Cardiac muscle cell (in vitro differentiated cells and primary cell): Measurements from ENCODE around the gene FAM76A. TPM values are rescaled to one million over a fixed set of nuclear protein-coding genes. Genes with fewer than 3 reads are reported as not detected.

ENCODE experiments used
- DNase-seq, 2 donors: peaks; one replicate each; pipeline versions ENCODE4 v3.0.0 to v3.0.0-alpha.2; 2010 to 2017; ENCODE audit warnings: low read depth in 1 of 2, low spot score in 1 of 2
- H3K27ac ChIP-seq: fragments of 200-600 bp; sonication (generic); 2 replicates; pipeline ENCODE4 v1.5.1; 2016
- H3K27me3 ChIP-seq: fragments of 200-600 bp; sonication (generic); 2 replicates; pipeline ENCODE4 v1.6.0; 2016; ENCODE audit warnings: control low read depth
- H3K36me3 ChIP-seq: fragments of 200-600 bp; sonication (generic); 2 replicates; pipeline ENCODE4 v1.5.1; 2016; ENCODE audit warnings: control low read depth
- H3K4me1 ChIP-seq: fragments of 200-600 bp; sonication (generic); 2 replicates; pipeline ENCODE4 v1.8.1; 2017; ENCODE audit warnings: low read depth, mild to moderate bottlenecking, mixed run types
- H3K4me3 ChIP-seq: fragments of 200-600 bp; sonication (generic); 2 replicates; pipeline ENCODE4 v1.5.1; 2016; ENCODE audit warnings: mild to moderate bottlenecking
- H3K9me3 ChIP-seq: fragments of 200-600 bp; sonication (generic); 2 replicates; pipeline ENCODE4 v1.5.1; 2017; ENCODE audit warnings: low read depth, mild to moderate bottlenecking, control low read depth
- polyA plus RNA-seq: library from polyadenylated mRNA; unstranded; fragments of >200 nt; fragmentation: Nextera tagmentation; extraction: Ambion mirVana; gene quantifications from 2 replicates; pipeline ENCODE4 v1.2.1, GENCODE V29; 2016
- total RNA-seq: library from RNA; depleted of rRNA; stranded (reverse); fragments of >200 nt; gene quantifications from 2 replicates; pipeline ENCODE4 v1.2.3, GENCODE V29; 2016
- TF ChIP-seq, protein P1 (sequence below): IDR thresholded peaks from 2 replicates; pipeline ENCODE4 v1.5.1; 2012; ENCODE audit warnings: low read depth, mild to moderate bottlenecking, low read length

The FAM76A gene
- total and polyA plus RNA-seq, 2 experiments from 2014 or later, result 3.5 to 13.4 TPM

DNA sequence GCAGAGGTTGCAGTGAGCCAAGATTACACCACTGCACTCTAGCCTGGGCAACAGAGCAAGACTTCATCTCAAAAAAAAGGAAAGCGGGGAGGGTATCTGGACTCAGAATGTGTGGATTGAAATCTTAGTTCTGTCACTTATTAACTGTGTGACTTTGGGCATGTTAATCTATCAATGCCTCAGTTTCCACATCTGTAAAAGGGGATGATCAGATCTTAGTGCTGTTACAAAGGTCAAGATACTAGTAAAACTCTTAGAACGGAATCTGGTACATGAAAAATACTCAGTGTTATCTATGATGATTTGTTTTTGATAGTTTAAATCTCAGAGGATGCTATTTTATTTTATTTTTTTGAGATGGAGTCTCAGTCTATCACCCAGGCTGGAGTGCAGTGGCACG lies 10.5 kb downstream of the FAM76A start:
- H3K4me1 ChIP-seq, result no peaks in the 10 kb centered on the region
- H3K27me3 ChIP-seq, result no peaks in the 10 kb centered on the region
- no peak overlapping the region for H3K4me3 ChIP-seq
- H3K27ac ChIP-seq, result no peak overlapping the region
- H3K36me3 ChIP-seq, result peaks cover 4% of the 10 kb centered on the region
- DNase-seq, result no peak
- H3K9me3 ChIP-seq, result no peaks in the 10 kb centered on the region
- TF ChIP-seq, protein P1, sequence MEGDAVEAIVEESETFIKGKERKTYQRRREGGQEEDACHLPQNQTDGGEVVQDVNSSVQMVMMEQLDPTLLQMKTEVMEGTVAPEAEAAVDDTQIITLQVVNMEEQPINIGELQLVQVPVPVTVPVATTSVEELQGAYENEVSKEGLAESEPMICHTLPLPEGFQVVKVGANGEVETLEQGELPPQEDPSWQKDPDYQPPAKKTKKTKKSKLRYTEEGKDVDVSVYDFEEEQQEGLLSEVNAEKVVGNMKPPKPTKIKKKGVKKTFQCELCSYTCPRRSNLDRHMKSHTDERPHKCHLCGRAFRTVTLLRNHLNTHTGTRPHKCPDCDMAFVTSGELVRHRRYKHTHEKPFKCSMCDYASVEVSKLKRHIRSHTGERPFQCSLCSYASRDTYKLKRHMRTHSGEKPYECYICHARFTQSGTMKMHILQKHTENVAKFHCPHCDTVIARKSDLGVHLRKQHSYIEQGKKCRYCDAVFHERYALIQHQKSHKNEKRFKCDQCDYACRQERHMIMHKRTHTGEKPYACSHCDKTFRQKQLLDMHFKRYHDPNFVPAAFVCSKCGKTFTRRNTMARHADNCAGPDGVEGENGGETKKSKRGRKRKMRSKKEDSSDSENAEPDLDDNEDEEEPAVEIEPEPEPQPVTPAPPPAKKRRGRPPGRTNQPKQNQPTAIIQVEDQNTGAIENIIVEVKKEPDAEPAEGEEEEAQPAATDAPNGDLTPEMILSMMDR, result no peak

DNA sequence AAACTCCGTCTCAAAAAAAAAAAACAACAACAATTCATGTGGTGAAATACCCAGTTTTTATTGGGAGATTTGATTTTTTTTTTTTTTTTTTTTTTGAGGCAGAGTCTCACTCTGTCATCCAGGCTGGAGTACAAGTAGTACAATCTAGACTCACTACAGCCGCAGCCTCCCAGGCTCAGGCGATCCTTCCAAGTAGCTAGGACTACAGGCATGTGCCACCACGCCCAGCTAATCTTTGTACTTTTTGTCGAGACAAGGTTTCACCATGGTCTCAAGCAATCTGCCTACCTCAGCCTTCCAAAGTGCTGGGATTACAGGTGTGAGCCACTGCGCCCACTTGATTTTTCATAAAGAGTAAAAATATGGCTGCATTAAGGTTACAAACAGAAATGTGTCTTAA lies 15.4 kb downstream of the FAM76A start:
- no peak for DNase-seq
- Histone ChIP-seq H3K27ac (no peak overlapping the region), H3K27me3 (no peaks in the 10 kb centered on the region), H3K9me3 (no peaks in the 10 kb centered on the region), H3K4me1 (no peaks in the 10 kb centered on the region), H3K36me3 (no peaks in the 10 kb centered on the region), H3K4me3 (no peak overlapping the region)
- TF ChIP-seq, protein P1, result no peak

- Histone ChIP-seq H3K27me3 (no peaks in the 10 kb centered on the region), H3K27ac (no peak overlapping the region), H3K4me1 (no peaks in the 10 kb centered on the region), H3K9me3 (no peaks in the 10 kb centered on the region), H3K36me3 (peaks cover 7% of the 10 kb centered on the region), H3K4me3 (no peak overlapping the region)
- DNase-seq, result no peak
- TF ChIP-seq, protein P1, result no peak
These were observed 18.8 kb downstream of the FAM76A start for GRCh38 chr1:27744556-27744955.

GRCh38 chr1:27745466-27745865 lies 19.7 kb downstream of the FAM76A start:
- H3K4me3 ChIP-seq, result no peak overlapping the region
- TF ChIP-seq, protein P1, result no peak
- no peaks in the 10 kb centered on the region for H3K9me3 ChIP-seq
- peaks cover 7% of the 10 kb centered on the region for H3K36me3 ChIP-seq
- DNase-seq, result no peak
- no peaks in the 10 kb centered on the region for H3K4me1 ChIP-seq
- no peak overlapping the region for H3K27ac ChIP-seq
- no peaks in the 10 kb centered on the region for H3K27me3 ChIP-seq

DNA sequence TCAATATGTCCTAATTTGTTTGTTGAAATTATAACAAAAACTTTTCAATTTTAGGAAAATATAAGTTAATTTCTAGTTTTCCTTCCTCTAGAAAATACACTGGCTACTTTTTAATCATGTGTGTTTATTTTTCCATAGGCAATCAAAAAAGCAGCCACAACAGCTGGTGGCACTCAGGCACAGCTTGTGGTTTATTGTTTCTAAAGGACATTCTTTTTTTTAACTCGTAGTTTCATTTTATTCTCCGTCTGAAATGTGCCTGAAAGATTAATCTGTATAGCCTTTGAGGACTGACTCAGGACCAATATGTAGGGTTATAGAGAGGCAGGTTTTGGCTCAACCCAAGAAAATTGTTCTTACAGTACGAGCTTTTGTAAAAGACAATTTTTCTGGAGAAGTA lies 26.6 kb downstream of the FAM76A start:
- Histone ChIP-seq H3K27ac (no peak overlapping the region), H3K9me3 (no peaks in the 10 kb centered on the region), H3K4me3 (no peak overlapping the region), H3K4me1 (no peaks in the 10 kb centered on the region), H3K36me3 (peaks cover 17% of the 10 kb centered on the region), H3K27me3 (no peaks in the 10 kb centered on the region)
- TF ChIP-seq, protein P1, result no peak
- peak in 1 of 2 donors; percentile 26 for DNase-seq

DNA sequence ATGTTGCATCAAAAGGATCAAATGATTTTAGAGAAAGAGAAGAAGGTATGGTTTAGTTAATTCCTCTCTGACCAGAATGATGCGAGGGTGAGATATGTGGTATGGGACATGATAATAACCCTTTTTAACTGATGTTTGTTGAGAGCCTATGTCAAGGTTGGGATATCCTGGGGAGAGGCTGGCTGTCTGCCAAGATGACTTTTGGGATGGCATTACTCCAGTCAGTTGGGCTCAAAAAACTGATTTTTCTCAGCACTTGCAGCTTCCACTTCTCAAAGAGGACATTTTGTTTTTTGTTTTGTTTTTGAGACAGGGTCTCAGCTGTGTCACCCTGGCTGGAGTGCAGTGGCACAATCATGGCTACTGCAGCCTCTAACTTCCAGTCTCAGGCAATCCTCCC lies 29.5 kb downstream of the FAM76A start:
- H3K4me1 ChIP-seq, result no peaks in the 10 kb centered on the region
- TF ChIP-seq, protein P1, result no peak
- H3K27me3 ChIP-seq, result no peaks in the 10 kb centered on the region
- H3K9me3 ChIP-seq, result no peaks in the 10 kb centered on the region
- peaks cover 13% of the 10 kb centered on the region for H3K36me3 ChIP-seq
- H3K4me3 ChIP-seq, result no peak overlapping the region
- H3K27ac ChIP-seq, result no peak overlapping the region
- no peak for DNase-seq
